Measurements from ENCODE around the gene CARNS1. TPM values are rescaled to one million over a fixed set of nuclear protein-coding genes. Genes with fewer than 3 reads are reported as not detected.
A peak's percentile ranks its signal among the peaks of the same experiment; 100 is the strongest.

The CARNS1 gene
- total RNA-seq, 1 experiment from 2014 or later: not detected

DNA sequence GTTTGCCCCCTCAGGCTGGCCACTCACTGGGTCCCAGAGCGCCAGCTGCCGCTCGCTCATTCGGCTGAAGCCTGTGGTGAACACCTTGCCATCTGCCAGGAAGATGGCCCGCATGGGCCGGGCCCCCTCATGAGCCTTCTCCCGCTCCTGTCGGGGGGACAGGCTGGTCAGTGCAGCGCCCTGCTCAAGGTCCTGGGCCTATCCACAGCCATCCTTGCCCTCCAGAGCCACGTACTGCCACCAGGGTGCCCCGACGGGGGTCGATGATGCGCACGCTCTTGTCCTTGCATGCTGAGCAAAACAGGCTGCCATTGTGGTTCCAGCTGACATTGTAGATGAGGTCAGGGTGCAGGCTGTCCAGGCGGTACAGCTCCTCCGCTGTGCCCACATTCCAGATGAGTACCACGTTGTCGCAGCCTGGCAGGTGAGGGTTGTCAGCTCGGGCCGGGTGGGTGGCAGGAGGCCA lies 25.7 kb downstream of the CARNS1 start:
- DNase-seq (ENCODE audit: low spot score): no peak

DNA sequence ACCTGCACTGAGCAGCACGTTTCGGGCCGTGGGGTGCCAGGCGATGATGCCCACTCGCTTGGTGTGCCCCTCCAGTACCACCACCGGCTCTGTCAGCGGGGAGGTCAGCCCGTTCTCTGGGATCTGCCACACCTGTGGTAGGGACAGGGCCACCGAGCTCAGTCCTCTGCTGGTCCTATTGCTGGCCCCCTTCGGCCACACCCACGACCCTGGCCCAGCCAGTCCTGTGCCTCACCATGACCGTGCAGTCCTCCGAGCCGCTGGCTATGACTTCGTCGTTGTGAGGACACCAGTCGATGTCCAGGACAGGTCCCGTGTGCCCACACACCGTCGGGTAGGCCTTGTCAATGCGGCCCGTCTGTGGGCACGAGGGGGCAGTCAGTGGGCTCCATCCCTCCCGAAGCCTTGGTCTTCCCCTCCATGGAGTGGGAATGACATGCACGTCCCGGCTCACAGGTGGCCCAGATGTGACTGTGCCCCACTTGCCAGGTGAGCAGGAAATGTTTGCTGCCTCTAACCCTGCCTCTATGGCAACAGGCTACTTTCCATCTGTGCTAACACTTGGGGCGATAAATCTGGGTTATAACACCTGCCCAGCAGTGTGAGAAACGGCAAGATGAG lies 26.4 kb downstream of the CARNS1 start:
- no peak for DNase-seq (ENCODE audit: low spot score)

DNA sequence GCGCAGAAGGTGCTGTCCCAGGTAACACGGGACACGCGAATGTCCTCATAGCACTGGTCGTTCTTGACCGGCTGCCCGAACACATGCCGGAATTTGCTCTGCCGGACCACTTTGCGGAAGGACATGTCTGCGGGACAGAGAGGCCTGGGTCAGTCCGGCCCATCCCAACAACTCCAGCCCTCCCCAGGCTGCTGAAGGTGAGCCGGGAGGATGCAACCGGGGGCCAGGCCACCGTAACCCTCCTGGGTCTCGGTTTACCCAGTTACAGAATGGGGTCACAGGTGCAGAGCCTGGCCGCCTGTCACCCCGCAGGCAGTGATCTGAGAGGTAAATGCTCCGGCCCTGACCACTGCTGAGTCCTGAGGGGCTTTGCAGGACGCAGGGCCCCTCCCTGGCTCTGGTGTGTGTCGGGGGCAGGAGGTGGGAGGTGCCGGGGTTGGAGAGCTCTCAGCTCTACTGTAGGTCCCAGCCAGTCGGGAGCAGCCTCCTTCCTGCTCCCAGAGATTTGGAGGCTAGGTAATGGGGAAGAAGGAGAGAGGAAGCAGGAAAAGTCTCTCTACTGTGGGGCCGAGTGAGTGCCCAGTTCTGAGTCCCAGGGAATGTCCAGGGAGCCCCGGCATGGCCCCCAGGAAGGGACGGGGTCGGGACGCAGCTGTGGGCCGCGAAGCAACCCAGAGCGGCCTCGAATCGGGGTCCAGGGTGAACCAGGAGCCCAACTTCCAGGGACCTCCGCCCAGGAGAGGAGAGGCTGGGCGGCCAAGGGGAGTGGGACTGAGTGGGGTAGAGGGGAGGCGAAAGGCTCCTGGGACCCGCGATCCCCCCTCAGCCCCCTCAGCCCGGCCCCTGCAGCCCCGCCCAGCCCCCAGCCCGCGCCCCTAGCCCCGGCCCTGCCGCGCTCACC lies 27.3 kb downstream of the CARNS1 start:
- no peak for DNase-seq (ENCODE audit: low spot score)

DNA sequence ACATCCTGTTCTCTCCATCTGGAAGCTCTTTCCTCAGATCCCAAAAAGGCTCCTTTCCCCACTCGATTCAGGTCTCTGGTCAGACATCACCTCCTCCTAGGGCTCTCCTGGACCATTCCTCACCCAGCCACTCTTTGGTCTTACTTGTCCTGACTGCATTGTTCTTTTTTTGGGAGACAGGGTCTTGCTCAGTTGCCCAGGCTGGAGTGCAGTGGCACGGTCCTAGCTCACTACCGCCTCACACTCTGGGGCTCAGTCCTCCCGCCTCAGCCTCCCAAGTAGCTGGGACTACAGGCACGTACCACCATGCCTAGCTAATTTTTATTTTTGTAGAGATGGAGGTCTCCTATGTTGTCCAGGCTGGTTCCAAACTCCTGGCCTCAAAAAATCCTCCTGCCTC lies 30.0 kb downstream of the CARNS1 start:
- DNase-seq (ENCODE audit: low spot score): no peak

DNA sequence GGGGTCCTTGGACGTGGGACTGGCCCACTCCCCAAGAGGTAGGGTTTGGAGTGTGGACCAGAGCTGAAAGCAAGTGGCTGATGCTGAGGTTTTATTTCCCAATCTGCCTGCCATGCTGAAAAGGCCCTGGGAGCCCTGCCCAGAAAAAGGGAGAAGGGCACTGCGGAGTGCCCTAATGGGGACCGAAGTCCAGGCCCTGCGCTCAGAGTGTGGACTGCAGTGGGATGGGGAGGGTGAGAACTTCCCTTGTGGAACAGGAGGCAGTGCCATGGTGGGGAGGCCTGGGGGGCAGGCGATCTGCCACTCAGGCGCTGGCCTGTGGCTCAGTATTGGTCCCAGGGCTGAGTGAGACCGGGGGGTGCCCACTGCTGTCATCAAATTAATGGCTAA lies 32.7 kb downstream of the CARNS1 start:
- no peak for DNase-seq (ENCODE audit: low spot score)

DNA sequence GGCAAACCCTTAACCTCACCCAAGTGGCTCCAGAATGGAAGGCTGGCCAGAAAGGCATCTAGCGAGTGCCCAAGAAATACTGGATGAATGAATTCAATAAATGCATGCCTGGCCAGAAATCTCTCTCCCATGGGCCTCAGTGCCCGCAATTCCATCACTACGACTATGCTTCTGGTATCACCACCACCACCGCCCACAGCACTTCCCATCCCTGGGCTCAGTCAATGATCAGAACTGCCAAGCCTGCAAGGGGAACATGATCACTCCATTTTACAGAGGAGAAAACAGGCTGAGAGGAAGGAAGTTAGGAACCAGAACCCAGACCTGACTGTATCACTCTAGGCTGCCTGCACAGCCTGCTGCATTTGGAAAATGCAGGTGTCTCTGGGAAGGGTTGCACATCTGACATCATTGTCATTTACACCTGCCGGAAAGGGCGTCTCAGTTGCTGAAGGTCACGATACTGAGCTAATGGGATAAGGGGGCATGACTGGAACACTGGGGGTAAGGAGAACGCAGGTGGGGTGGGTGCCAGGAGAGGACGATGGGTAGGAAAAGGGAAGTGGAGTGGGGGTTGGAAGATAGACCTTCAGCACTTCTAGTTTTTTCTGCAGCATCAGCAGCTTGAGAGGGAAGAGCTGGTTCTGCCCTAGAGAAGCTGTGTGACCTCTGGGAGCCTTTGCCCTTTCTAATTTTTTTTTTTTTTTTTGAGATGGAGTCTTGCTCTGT lies 33.8 kb downstream of the CARNS1 start:
- DNase-seq (ENCODE audit: low spot score): no peak

DNA sequence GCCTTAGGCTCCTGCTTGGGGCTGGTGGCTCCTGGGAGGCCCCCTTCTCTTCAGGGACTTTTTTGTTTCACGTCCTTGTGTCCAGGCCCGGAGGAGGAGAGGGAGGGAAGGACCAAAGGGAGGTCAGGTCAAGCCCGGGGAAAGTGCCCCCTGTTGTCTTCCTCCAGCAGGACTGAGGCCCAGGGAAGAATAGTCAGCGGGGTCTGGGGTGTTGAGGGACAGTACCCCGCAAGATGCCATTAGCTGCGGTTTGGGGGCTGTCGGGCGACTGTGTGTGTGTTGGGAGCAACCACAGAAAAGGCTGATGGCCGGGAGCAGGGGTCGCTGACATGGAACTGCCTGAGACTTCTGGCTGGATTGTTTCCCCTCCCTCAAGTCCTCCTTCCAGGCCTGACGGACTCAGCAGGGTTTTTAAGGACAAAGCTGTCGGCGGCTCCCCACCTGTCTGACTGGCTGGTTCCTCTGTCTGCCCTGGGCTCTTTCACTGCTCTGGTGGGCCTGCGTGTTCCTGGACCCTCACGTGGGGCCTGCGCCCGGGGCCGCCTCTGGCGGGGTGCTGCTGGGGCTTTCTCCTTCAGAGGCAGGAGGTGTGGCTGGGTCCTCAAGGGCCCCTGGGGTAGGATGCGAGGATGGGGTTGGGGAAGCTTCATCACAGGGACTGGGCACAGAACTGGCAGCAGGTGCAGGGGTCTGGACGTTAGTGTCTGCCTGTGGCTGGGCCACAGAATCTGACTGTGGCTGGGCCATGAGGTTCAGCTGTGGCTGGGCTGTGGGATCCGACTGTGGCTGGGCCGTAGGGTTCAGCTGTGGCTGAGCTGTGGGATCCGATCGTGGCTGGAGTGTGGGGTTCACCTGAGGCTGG lies 35.5 kb downstream of the CARNS1 start:
- DNase-seq (ENCODE audit: low spot score): no peak

DNA sequence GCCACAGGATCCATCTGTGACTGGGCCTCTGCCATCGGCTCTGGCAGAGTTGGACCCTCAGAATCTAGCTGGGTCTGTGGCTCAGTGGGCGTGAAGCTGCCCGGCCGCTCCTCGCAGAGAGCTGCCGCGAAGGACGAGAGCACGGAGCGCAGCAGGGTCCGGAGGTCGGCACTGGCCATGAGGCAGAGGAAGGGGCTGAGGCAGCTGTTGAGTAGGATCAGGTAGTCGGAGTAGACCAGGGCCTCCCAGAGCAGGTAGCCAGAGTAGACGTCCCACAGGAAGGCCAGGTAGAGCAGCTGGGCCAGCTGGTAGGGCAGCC lies 36.1 kb downstream of the CARNS1 start:
- no peak for DNase-seq (ENCODE audit: low spot score)

DNA sequence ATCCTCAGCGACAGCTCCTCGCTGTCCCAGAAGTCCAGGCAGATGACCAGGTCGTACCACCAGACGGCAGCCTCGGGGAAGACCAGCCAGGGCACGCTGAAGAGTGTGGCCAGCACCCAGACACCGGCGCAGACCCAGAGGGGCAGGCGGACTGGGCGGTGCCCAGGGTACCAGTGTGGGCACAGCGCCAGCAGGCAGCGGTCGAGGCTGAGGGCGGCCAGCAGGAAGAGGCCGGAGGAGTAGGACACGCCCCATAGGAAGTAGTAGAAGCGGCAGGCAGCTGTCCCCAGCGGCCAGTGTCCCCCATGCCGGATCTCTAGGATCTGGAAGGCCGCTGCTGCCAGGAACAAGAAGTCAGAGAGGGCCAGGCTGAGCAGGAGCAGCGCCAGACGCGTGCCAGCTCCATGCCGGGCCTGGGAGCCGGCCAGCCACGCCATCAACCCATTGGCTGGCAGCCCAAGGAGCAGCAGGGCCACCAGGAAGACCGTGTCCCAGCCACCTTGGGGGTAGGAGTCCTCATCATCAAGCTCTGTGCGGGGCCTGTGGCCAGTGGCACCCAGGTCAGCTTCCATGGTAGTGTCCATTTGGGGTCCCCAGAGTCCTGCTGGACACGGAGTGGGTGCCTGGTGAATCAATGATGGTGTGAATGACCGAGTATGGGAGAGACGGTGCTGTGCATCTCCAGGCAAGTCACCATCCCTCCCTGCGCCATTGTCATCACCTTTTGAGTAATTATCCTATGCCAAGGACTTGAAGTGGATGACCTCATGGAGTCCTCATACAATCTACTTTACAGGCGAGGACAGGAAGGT lies 36.9 kb downstream of the CARNS1 start, which contains the start of gene GPR152:
GPR152 (minus strand) TSS at position 589 of the 812 bp plus-strand sequence; CDS start at position 584, 5 bp downstream.
- no peak for DNase-seq (ENCODE audit: low spot score)

DNA sequence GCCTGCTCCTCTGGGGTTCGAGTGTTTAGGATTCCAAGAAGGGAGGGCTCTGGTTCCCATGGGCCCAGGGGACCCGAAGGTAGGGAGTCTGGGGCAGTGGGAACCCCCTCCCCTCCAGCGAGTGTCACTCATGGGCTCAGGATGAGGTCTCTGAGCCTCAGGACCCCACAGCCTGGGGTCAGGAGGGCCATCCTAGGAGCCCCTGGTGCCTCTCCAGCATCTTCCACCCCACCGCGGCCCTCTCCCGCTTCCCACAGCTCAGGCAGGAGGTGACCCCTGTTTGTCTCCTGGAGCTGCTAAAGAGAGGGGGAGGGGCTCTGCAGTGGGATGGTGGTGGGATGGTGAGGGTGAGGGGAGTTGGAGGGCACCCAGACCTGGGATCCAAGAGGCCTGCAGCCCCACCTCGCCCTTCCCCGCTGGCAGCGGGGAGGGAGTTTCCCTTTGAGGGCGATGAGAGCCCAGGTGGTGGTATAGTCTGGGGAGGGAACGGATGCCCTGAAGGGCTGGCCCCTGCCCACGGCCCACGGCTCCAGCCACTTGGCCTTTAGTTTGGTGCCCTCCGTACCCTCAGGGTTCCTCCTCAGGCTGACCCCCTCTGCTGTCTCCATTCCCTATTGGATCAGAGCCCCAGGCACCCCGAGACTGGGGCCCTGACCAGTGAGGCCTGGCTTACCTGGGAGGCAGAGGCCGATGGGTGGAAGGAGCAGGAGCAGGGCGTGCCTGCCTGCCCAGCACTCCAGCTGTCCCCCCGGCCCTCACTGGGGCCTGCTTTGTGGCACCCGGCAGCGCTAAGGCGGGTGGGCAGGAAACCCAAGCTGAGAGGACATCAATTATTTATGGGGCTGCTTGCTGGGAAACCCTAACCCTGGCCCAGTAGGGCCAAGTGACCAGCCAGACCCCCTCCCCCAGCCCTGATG lies 38.6 kb downstream of the CARNS1 start:
- DNase-seq (ENCODE audit: low spot score): no peak

DNA sequence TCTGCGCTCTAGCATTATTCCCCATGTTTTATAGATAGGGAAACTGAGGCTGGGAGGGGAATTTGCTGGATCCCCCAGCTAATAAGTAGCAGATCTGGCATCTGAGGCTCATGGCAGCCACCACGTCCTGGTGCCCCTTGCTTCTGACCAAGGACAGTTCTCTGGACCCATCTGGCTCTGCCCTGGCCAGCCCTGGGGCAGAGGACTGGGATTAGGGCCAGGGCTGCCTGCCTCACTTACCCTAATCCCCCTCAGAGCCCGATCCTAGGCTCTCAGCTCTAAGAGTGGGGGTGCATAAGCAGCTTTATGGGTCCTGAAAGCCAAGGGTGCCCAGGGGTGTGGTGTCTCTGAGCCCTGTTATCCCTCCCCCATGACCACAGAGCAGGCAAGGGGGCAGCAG lies 39.6 kb downstream of the CARNS1 start, which contains the start of gene CABP4:
CABP4 (plus strand) TSS at position 301 of the 400 bp plus-strand sequence; CDS start at position 371, 70 bp downstream.
- no peak for DNase-seq (ENCODE audit: low spot score)

DNA sequence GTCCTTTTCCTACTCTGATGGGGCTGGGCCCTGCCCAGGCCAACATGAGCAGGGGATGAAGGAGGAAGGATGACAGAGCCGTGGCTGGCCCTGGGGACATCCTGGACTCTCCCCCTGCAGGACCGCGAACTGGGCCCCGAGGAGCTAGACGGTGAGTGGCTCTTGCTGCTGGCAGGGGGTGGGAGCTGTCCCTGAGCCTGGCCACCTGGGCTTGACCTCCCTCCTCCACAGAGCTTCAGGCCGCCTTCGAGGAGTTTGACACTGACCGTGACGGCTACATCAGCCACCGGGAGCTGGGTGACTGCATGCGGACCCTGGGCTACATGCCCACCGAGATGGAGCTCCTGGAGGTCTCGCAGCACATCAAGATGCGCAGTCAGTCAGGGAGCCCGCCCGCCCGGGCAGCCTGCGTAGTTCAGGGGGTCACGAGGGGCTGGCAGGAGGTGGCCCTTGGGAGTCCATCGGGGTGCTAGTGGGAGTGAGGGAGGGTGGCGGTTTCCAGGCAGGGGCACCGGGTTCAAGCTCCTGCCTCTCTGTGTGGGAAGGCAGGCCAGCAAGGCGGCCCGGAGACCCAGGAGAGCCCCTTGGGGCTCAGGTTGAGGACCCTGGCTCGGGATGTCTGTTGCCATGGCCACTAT lies 40.7 kb downstream of the CARNS1 start:
- no peak for DNase-seq (ENCODE audit: low spot score)

DNA sequence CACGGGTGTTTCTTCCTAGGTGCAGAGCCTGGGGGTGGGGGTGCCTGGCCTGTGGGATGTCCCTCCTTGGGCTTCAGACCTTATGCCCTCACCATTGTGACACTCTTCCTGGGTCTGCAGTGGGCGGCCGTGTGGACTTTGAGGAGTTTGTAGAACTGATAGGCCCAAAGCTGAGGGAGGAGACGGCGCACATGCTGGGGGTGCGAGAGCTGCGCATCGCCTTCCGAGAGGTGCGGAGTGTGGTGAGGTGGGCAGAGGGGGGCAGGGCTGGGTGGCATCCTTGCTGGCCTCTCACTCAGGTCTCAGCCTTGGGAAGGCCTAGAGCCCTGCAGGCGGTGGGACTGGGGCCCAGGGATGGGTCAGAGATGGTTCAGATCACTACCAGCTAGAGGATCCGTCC lies 42.0 kb downstream of the CARNS1 start:
- no peak for DNase-seq (ENCODE audit: low spot score)

DNA sequence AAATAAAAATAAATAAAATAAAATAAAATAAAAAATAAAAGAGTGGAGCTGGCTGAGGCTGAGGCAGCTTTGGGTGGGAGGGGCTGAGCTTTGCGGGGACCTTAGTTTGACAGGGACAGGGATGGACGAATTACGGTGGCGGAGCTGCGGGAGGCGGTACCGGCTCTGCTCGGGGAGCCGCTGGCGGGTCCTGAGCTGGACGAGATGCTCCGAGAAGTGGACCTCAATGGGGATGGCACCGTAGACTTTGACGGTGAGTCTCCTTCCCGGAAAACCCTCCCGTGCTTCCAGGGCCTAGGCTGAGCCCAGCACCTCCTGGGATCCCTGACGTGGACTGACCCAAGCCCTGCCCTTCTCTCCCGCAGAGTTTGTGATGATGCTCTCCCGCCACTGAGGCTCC lies 42.8 kb downstream of the CARNS1 start:
- no peak for DNase-seq (ENCODE audit: low spot score)

DNA sequence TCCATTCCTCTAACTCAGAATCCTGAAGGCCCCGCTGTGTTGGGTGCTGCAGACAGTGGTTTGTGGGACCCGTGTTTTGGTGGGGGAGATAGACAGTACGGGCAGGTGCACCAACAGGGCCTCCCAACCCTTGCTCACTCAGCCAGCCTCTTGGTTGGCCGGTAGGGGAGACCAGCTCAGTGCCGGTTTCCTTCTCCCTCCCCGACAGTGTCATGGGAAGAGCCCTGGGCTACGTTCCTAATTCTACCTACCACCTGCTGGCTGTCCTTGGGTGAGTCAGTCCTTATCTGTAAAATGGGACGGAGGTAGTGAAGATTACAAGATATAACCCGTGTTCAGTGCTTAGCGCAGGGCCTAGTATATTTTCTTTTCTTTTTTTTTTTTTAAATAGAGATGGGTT lies 47.7 kb downstream of the CARNS1 start:
- no peak for DNase-seq (ENCODE audit: low spot score)

DNA sequence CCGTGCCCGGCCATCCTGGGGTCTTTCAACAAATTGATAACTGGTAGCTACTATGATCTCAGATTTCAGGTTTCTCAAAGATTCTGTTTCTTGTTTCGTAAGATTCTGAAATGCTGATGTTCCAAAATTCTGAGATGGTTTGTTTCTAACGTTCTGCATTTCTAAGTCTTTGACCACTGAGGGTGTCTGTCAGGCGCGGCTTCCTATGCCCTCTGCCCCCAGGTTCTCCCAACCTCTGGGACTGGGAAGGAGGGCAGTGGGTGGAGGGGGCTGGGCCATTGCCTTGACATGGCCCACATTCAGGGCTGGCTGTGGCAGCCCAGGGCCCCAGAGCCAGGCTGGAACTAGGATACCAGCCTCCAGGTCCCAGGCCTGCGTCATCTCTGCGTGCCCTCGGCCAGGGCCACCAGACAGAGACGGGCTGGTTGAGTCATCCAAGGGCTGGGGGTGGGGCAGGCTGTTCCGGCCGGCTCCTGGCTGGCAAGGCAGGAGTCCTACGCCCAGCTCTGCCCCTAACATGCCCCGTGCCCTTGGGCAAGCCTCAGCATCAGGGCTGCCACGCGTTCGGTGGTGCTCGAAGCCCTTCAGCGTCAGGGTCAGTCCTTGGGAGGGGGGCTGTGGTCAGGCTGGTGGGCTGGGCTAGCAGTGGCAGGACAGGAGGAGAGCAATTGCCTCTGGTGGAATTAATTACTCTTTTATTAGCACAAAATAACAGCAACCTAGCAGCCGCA lies 48.4 kb downstream of the CARNS1 start:
- DNase-seq (ENCODE audit: low spot score): peak; percentile 86

DNA sequence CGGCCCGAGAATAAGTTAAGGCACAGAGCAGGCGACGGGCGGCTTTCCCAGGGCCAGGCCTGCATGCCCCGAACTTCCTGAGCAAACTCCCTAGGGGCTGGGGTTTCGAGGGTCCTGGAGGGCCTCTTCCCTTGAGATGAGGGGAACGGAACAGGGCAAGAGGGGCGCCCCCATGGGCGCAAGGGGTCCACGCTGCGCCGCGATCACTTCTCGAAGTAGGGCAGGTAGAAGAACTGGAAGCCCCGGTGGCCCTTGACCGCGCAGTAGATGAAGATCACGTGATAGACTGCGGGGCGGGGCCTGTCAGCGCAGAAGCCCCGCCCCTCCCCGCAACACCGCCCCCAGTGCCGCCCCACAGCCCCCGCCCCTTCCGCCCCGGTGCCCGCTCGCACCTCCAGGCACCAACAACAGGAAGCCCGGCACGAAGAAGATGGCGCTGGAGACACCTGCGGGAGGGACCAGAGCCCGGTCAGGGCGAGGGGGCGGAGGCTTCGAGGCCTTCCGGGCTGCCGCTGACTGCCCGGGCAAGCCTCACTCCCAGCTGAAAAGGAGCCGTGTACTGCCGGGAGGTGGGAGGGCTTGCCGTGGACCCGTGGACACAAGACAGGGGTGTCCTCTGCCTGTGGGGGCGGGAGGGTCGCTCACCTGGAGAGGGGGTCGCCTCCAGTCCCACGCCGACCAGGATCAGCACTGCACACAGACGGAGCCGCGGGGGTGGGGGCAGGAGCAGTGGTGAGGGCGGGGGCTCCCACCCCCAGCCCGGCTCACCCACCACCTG lies 49.1 kb downstream of the CARNS1 start:
- peak; percentile 42 for DNase-seq (ENCODE audit: low spot score)

DNA sequence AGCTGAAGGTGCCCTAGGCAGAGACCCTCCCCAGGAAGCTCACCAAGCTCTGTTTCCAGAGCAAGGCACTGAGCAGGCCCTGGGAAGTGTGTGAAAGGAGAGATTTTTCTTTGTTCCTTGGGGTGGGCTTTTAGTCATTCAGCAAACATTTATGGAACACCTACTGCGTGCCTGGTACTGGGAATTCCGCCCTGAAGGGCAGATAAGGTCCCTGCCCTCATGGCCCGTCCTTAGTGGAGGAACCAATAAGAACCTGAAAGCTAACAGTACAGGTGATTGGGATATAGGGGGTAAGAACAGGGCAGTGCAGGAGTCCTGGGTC lies 49.7 kb downstream of the CARNS1 start:
- DNase-seq (ENCODE audit: low spot score): no peak
